H9 (cell line): Measurements from ENCODE around the gene SMIM20. TPM values are rescaled to one million over a fixed set of nuclear protein-coding genes. Genes with fewer than 3 reads are reported as not detected.

Experiments
- DNase-seq: peaks from one replicate; pipeline ENCODE4 v3.0.0-alpha.2; 2017
- H2AFZ ChIP-seq: one replicate; pipeline ENCODE4 v1.6.1; 2013; ENCODE audit warnings: mild to moderate bottlenecking, low read length, control low read depth, moderate library complexity
- H2AK5ac ChIP-seq: 2 replicates; pipeline ENCODE4 v1.6.1; 2013; ENCODE audit warnings: low read length, control low read depth, mixed read lengths; ENCODE audit not compliant: insufficient read length
- H2BK120ac ChIP-seq: one replicate; pipeline ENCODE4 v1.6.1; 2013; ENCODE audit warnings: low read depth, mild to moderate bottlenecking, low read length, control low read depth, inconsistent platforms; ENCODE audit not compliant: poor library complexity, severe bottlenecking
- H2BK12ac ChIP-seq: 2 replicates; pipeline ENCODE4 v1.6.1; 2013; ENCODE audit warnings: low read length, control low read depth, mixed read lengths, low read depth; ENCODE audit not compliant: insufficient read length
- H2BK15ac ChIP-seq: 2 replicates; pipeline ENCODE4 v1.6.1; 2013; ENCODE audit warnings: low read depth, low read length, control low read depth
- H2BK20ac ChIP-seq: one replicate; pipeline ENCODE4 v1.6.1; 2013; ENCODE audit warnings: low read depth, mild to moderate bottlenecking, low read length, control low read depth, inconsistent platforms; ENCODE audit not compliant: poor library complexity, severe bottlenecking
- H2BK5ac ChIP-seq: 2 replicates; pipeline ENCODE4 v1.6.1; 2013; ENCODE audit warnings: low read length, control low read depth, mixed read lengths; ENCODE audit not compliant: insufficient read length
- H3K14ac ChIP-seq: 2 replicates; pipeline ENCODE4 v1.6.1; 2013; ENCODE audit warnings: low read length, control low read depth; ENCODE audit not compliant: insufficient read depth
- H3K18ac ChIP-seq: 2 replicates; pipeline ENCODE4 v1.6.1; 2013; ENCODE audit warnings: low read depth, mild to moderate bottlenecking, mixed read lengths, low read length, control low read depth; ENCODE audit not compliant: insufficient read length
- H3K23ac ChIP-seq: 2 replicates; pipeline ENCODE4 v1.6.1; 2013; ENCODE audit warnings: low read length, control low read depth, mixed read lengths, low read depth; ENCODE audit not compliant: insufficient read length
- H3K23me2 ChIP-seq: 2 replicates; pipeline ENCODE4 v1.6.1; 2013; ENCODE audit warnings: low read depth, mild to moderate bottlenecking, mixed read lengths, low read length, control low read depth; ENCODE audit not compliant: insufficient read length, poor library complexity, severe bottlenecking
- H3K27ac ChIP-seq: 2 replicates; pipeline ENCODE4 v1.5.1; 2013; ENCODE audit warnings: low read length, control low read depth, mixed read lengths, low read depth; ENCODE audit not compliant: insufficient read length
- H3K27me3 ChIP-seq: 2 replicates; pipeline ENCODE4 v1.6.1; 2013; ENCODE audit warnings: low read length, control low read depth, inconsistent platforms; ENCODE audit not compliant: insufficient read depth
- H3K4ac ChIP-seq: 2 replicates; pipeline ENCODE4 v1.6.1; 2013; ENCODE audit warnings: low read depth, mild to moderate bottlenecking, control low read depth, inconsistent platforms, low read length, moderate library complexity
- H3K4me1 ChIP-seq: 2 replicates; pipeline ENCODE4 v1.6.1; 2013; ENCODE audit warnings: low read length, control low read depth, inconsistent platforms; ENCODE audit not compliant: insufficient read depth
- H3K4me2 ChIP-seq: 2 replicates; pipeline ENCODE4 v1.6.1; 2013; ENCODE audit warnings: low read length, control low read depth, mixed read lengths; ENCODE audit not compliant: insufficient read length, insufficient read depth
- H3K56ac ChIP-seq: 2 replicates; pipeline ENCODE4 v1.6.1; 2013; ENCODE audit warnings: low read depth, mild to moderate bottlenecking, mixed read lengths, low read length, control low read depth; ENCODE audit not compliant: insufficient read length
- H3K79me1 ChIP-seq: 2 replicates; pipeline ENCODE4 v1.6.1; 2013; ENCODE audit warnings: low read depth, mild to moderate bottlenecking, moderate library complexity, low read length, control low read depth, inconsistent platforms; ENCODE audit not compliant: insufficient read depth, poor library complexity, severe bottlenecking
- H3K79me2 ChIP-seq: 2 replicates; pipeline ENCODE4 v1.6.1; 2013; ENCODE audit warnings: low read length, control low read depth, inconsistent platforms; ENCODE audit not compliant: insufficient read depth
- H3K9ac ChIP-seq: 2 replicates; pipeline ENCODE4 v1.6.1; 2013; ENCODE audit warnings: low read length, control low read depth, mixed read lengths; ENCODE audit not compliant: insufficient read length; ENCODE audit errors: extremely low read depth
- H3K9me3 ChIP-seq: one replicate; pipeline ENCODE4 v1.6.1; 2013; ENCODE audit warnings: low read depth, low read length, inconsistent platforms; ENCODE audit not compliant: control insufficient read depth
- H3T11ph ChIP-seq: one replicate; pipeline ENCODE4 v1.6.1; 2013; ENCODE audit warnings: mild to moderate bottlenecking, low read length, control low read depth, inconsistent platforms
- H4K20me1 ChIP-seq: one replicate; pipeline ENCODE4 v1.6.1; 2013; ENCODE audit not compliant: control insufficient read depth, insufficient read length, insufficient read depth
- H4K5ac ChIP-seq: 2 replicates; pipeline ENCODE4 v1.6.1; 2013; ENCODE audit warnings: low read depth, mild to moderate bottlenecking, mixed read lengths, low read length, control low read depth; ENCODE audit not compliant: insufficient read length
- H4K8ac ChIP-seq: replicated peaks from 2 replicates; pipeline ENCODE4 v1.6.1; 2013; ENCODE audit warnings: low read length, control low read depth, mixed read lengths, low read depth; ENCODE audit not compliant: insufficient read length
- H4K91ac ChIP-seq: 2 replicates; pipeline ENCODE4 v1.6.1; 2013; ENCODE audit warnings: low read depth, mild to moderate bottlenecking, moderate library complexity, mixed read lengths, low read length, control low read depth; ENCODE audit not compliant: insufficient read length
- H3K27ac Mint-ChIP-seq, 3 experiments: 2 replicates in 2 of 3; 3 replicates in 1 of 3; pipeline ENCODE4 v1.8.0; 2020 to 2021; ENCODE audit warnings: mixed read lengths in 3 of 3, mild to moderate bottlenecking in 1 of 3, moderate library complexity in 1 of 3
- H3K27me3 Mint-ChIP-seq: 2 replicates; pipeline ENCODE4 v1.8.0; 2021; ENCODE audit warnings: low read depth, mild to moderate bottlenecking, moderate library complexity, mixed read lengths
- H3K36me3 Mint-ChIP-seq, 3 experiments: 2 replicates in 2 of 3; 3 replicates in 1 of 3; pipeline ENCODE4 v1.8.0; 2020 to 2021; ENCODE audit warnings: low read depth in 3 of 3, mixed read lengths in 3 of 3; ENCODE audit not compliant: insufficient read depth in 1 of 3
- H3K4me1 Mint-ChIP-seq, 2 experiments: 2 replicates each; pipeline ENCODE4 v1.8.0; 2020; ENCODE audit warnings: mixed read lengths in 2 of 2
- H3K4me3 Mint-ChIP-seq, 2 experiments: 2 replicates in 1 of 2; 3 replicates in 1 of 2; pipeline ENCODE4 v1.8.0; 2020 to 2021; ENCODE audit warnings: mild to moderate bottlenecking in 2 of 2, mixed read lengths in 2 of 2, moderate library complexity in 1 of 2
- H3K9me3 Mint-ChIP-seq, 2 experiments: 2 replicates in 1 of 2; 3 replicates in 1 of 2; pipeline ENCODE4 v1.8.0; 2020; ENCODE audit warnings: mild to moderate bottlenecking in 2 of 2, mixed read lengths in 2 of 2, moderate library complexity in 1 of 2
- CTCF ChIP-seq: fragments of 200-600 bp; sonication (generic); conservative IDR thresholded peaks from 3 replicates; pipeline ENCODE4 v1.8.0; 2021; ENCODE audit warnings: antibody characterized with exemption, mild to moderate bottlenecking
- WGBS: extraction: QIAGEN DNeasy Blood & Tissue Kit; methylation state at CpG from one replicate; pipeline ENCODE4 v1.1.7; 2013; ENCODE audit warnings: missing lambda C conversion rate, low lambda C conversion rate, mixed read lengths; ENCODE audit not compliant: insufficient read length; ENCODE audit errors: extremely low coverage; 5-methylcytosine and 5-hydroxymethylcytosine counted together
- total RNA-seq: library from RNA; stranded (reverse); gene quantifications from 2 replicates; pipeline ENCODE4 v1.2.1, GENCODE V29; 2021

The SMIM20 gene
- total RNA-seq, 1 experiment from 2014 or later = 40.2 TPM

DNA sequence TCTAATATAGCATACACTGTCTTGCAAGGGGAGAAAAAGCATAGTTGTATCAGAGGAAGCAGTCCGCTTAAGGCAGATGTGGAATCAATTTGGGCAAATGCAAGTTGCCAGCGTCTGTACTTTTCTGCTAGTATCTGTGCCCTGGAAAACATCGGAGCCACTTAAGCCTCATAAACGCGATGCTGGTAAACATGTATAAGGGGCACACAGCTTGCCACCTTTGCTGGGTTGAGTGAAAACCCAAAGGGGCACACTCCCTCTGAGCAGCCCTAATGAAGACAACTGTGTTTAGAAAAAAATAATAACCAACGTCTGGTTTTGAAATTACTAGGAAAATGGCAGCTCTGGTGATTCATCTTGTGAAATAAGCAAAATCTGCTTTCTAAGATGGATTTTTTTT lies 24.3 kb downstream of the SMIM20 start:
- Histone ChIP-seq H3K23me2 (no peaks in the 10 kb centered on the region), H3K56ac (no peak overlapping the region), H4K5ac (no peak overlapping the region), H4K8ac (no peak overlapping the region), H3K9me3 (no peaks in the 10 kb centered on the region), H3T11ph (no peak overlapping the region), H2BK12ac (no peak overlapping the region), H4K91ac (no peak overlapping the region), H3K4me1 (no peaks in the 10 kb centered on the region), H3K14ac (no peak overlapping the region), H3K9ac (no peak overlapping the region), H2BK5ac (no peak overlapping the region), H3K23ac (no peak overlapping the region), H2BK15ac (no peak overlapping the region), H3K27ac (no peak overlapping the region), H4K20me1 (no peaks in the 10 kb centered on the region), H2BK20ac (no peak overlapping the region), H2AFZ (no peak overlapping the region), H3K4me2 (no peak overlapping the region), H3K27me3 (no peaks in the 10 kb centered on the region), H3K4ac (no peak overlapping the region), H2BK120ac (no peak overlapping the region), H3K79me1 (no peaks in the 10 kb centered on the region), H3K18ac (no peak overlapping the region), H2AK5ac (no peak overlapping the region), H3K79me2 (no peaks in the 10 kb centered on the region)
- Mint-ChIP-seq H3K4me1 (no peaks in the 10 kb centered on the region), H3K27me3 (peaks cover 4% of the 10 kb centered on the region), H3K4me3 (no peak overlapping the region), H3K27ac (no peak overlapping the region), H3K36me3 (peaks cover 0 to 4% (median 3%) of the 10 kb centered on the region in 3 experiments; a peak in 1 of 7 replicates), H3K9me3 (peaks cover 7 to 8% of the 10 kb centered on the region in 2 experiments; a peak in 4 of 5 replicates)
- DNase-seq = no peak
- TF ChIP-seq CTCF = no peak
- no CpG with 5 or more reads among the region's 6 CpGs for whole genome bisulfite sequencing
